Ureter (tissue), 1 donor: ENCODE data around the gene DNAL1. TPM values are rescaled to one million over a fixed set of nuclear protein-coding genes. Genes with fewer than 3 reads are reported as not detected.
"Not testable (repeated sequence)": the region's sequence is repeated elsewhere in the genome, so short reads cannot be mapped to it uniquely, and the experiment has no call there.

Experiments used
- DNase-seq: peaks from one replicate; pipeline ENCODE4 v3.0.0-alpha.2; 2020; ENCODE audit warnings: low spot score
- total RNA-seq: library from RNA; stranded (reverse); gene quantifications from one replicate; pipeline ENCODE4 v1.2.4, GENCODE V29; 2023
- donor health status: DM: yes; HTN: yes; CAD: no.

Gene DNAL1
- 14.9 TPM for total RNA-seq

GRCh38 chr14:73644531-73645247 lies at the start of gene DNAL1:
TSS of gene DNAL1 (plus strand) at chr14:73644986. CDS start at chr14:73645040, 54 bp downstream.
- DNase-seq, result peak; percentile 93

- DNase-seq, result no peak
Observed at GRCh38 chr14:73599499-73599898, 45.3 kb upstream of the DNAL1 start.

- DNase-seq, result no peak
Observed at GRCh38 chr14:73602994-73603393, 41.8 kb upstream of the DNAL1 start.

- no peak for DNase-seq
Observed at GRCh38 chr14:73606271-73606670, 38.5 kb upstream of the DNAL1 start.

GRCh38 chr14:73607241-73607640 lies 37.5 kb upstream of the DNAL1 start:
- DNase-seq, result no peak

- DNase-seq, result no peak
Observed at GRCh38 chr14:73610687-73611086, 34.1 kb upstream of the DNAL1 start.

- DNase-seq, result peak; percentile 82
Observed at GRCh38 chr14:73612339-73613045, 32.3 kb upstream of the DNAL1 start, which contains the start of gene ACOT6. TSS of gene ACOT6 (plus strand) at chr14:73612517. CDS start at chr14:73612572, 55 bp downstream.

- no peak for DNase-seq
Observed at GRCh38 chr14:73613046-73613383, 31.8 kb upstream of the DNAL1 start.

GRCh38 chr14:73613419-73613963 lies 31.3 kb upstream of the DNAL1 start:
- DNase-seq, result no peak

GRCh38 chr14:73616831-73617230 lies 28.0 kb upstream of the DNAL1 start:
- DNase-seq, result no peak

GRCh38 chr14:73619524-73619923 lies 25.3 kb upstream of the DNAL1 start:
- DNase-seq, result no peak

- DNase-seq, result no peak
Observed at GRCh38 chr14:73620268-73620667, 24.5 kb upstream of the DNAL1 start.

GRCh38 chr14:73623504-73624054 lies 21.2 kb upstream of the DNAL1 start:
- DNase-seq, result no peak

GRCh38 chr14:73625706-73626105 lies 19.1 kb upstream of the DNAL1 start:
- no peak for DNase-seq

- no peak for DNase-seq
Observed at GRCh38 chr14:73627151-73627558, 17.6 kb upstream of the DNAL1 start.

- no peak for DNase-seq
Observed at GRCh38 chr14:73630009-73630780, 14.6 kb upstream of the DNAL1 start.

- DNase-seq, result peak; percentile 67
Observed at GRCh38 chr14:73633116-73634010, 11.4 kb upstream of the DNAL1 start.

GRCh38 chr14:73634011-73634833 lies 10.6 kb upstream of the DNAL1 start:
- DNase-seq, result no peak

GRCh38 chr14:73636355-73636754 lies 8.4 kb upstream of the DNAL1 start:
- not testable (repeated sequence) for DNase-seq

GRCh38 chr14:73637830-73638229 lies 7.0 kb upstream of the DNAL1 start:
- DNase-seq, result no peak
